ENCODE measurements around the gene SORT1. TPM values are rescaled to one million over a fixed set of nuclear protein-coding genes. Genes with fewer than 3 reads are reported as not detected.

The SORT1 gene
- total RNA-seq, 1 experiment from 2014 or later = 41.1 TPM

GRCh38 chr1:109392788-109393616 lies 4.7 kb downstream of the SORT1 start:
- H3K36me3 ChIP-seq = no peaks in the 10 kb centered on the region
- H3K27ac ChIP-seq = peak overlapping the region; percentile 81
- no peaks in the 10 kb centered on the region for H3K9me3 ChIP-seq (replicated peaks)
- H3K4me1 ChIP-seq = peaks cover 31% of the 10 kb centered on the region
- peak; percentile 73 to 77 for DNase-seq
- H3K4me3 ChIP-seq = peak overlapping the region; percentile 35
- no peaks in the 10 kb centered on the region for H3K27me3 ChIP-seq

- Histone ChIP-seq H3K4me1 (peaks cover 31% of the 10 kb centered on the region), H3K9me3 (replicated peaks) (no peaks in the 10 kb centered on the region), H3K27ac (peak overlapping the region; percentile 81), H3K36me3 (no peaks in the 10 kb centered on the region), H3K27me3 (no peaks in the 10 kb centered on the region), H3K4me3 (peak overlapping the region; percentile 35; the same call in 1 of the 2 replicates)
- DNase-seq = no peak
These were observed 5.5 kb downstream of the SORT1 start for GRCh38 chr1:109392037-109392787.

GRCh38 chr1:109391626-109392025 lies 6.1 kb downstream of the SORT1 start:
- no peaks in the 10 kb centered on the region for H3K27me3 ChIP-seq
- H3K4me1 ChIP-seq = peaks cover 31% of the 10 kb centered on the region
- DNase-seq = no peak
- no peak overlapping the region for H3K27ac ChIP-seq
- H3K9me3 ChIP-seq (replicated peaks) = no peaks in the 10 kb centered on the region
- H3K4me3 ChIP-seq = no peak overlapping the region
- no peaks in the 10 kb centered on the region for H3K36me3 ChIP-seq

- Histone ChIP-seq H3K9me3 (replicated peaks) (no peaks in the 10 kb centered on the region), H3K4me1 (peaks cover 26% of the 10 kb centered on the region), H3K27ac (no peak overlapping the region), H3K36me3 (no peaks in the 10 kb centered on the region), H3K27me3 (no peaks in the 10 kb centered on the region), H3K4me3 (no peak overlapping the region)
- DNase-seq = no peak
These were observed 6.6 kb downstream of the SORT1 start for GRCh38 chr1:109391157-109391556.

- Histone ChIP-seq H3K27me3 (no peaks in the 10 kb centered on the region), H3K4me3 (no peak overlapping the region), H3K9me3 (replicated peaks) (0 out of 2 replicates have a peak, but pooled peaks cover 3% of the 10 kb centered on the region), H3K27ac (no peak overlapping the region), H3K4me1 (peaks cover 21% of the 10 kb centered on the region), H3K36me3 (no peaks in the 10 kb centered on the region)
- no peak for DNase-seq
These were observed 7.9 kb downstream of the SORT1 start for GRCh38 chr1:109389638-109390341.

GRCh38 chr1:109388884-109389637 lies 8.7 kb downstream of the SORT1 start:
- Histone ChIP-seq H3K27ac (no peak overlapping the region), H3K4me3 (no peak overlapping the region), H3K4me1 (peaks cover 16% of the 10 kb centered on the region), H3K36me3 (no peaks in the 10 kb centered on the region), H3K27me3 (no peaks in the 10 kb centered on the region), H3K9me3 (replicated peaks) (0 out of 2 replicates have a peak, but pooled peaks cover 3% of the 10 kb centered on the region)
- no peak for DNase-seq

GRCh38 chr1:109388208-109388711 lies 9.5 kb downstream of the SORT1 start:
- DNase-seq = no peak
- no peaks in the 10 kb centered on the region for H3K27me3 ChIP-seq
- H3K36me3 ChIP-seq = no peaks in the 10 kb centered on the region
- H3K4me3 ChIP-seq = no peak overlapping the region
- H3K9me3 ChIP-seq (replicated peaks) = 0 out of 2 replicates have a peak, but pooled peaks cover 3% of the 10 kb centered on the region
- peaks cover 9% of the 10 kb centered on the region for H3K4me1 ChIP-seq
- no peak overlapping the region for H3K27ac ChIP-seq

GRCh38 chr1:109386054-109386717 lies 11.5 kb downstream of the SORT1 start:
- no peak overlapping the region for H3K4me3 ChIP-seq
- H3K4me1 ChIP-seq = peaks cover 3% of the 10 kb centered on the region; the same call in 1 of the 2 replicates
- no peak for DNase-seq
- H3K27ac ChIP-seq = no peak overlapping the region
- no peaks in the 10 kb centered on the region for H3K36me3 ChIP-seq
- 0 out of 2 replicates have a peak, but pooled peaks cover 3% of the 10 kb centered on the region for H3K9me3 ChIP-seq (replicated peaks)
- no peaks in the 10 kb centered on the region for H3K27me3 ChIP-seq

- Histone ChIP-seq H3K36me3 (no peaks in the 10 kb centered on the region), H3K27me3 (no peaks in the 10 kb centered on the region), H3K4me1 (peaks cover 3% of the 10 kb centered on the region; the same call in 1 of the 2 replicates), H3K9me3 (replicated peaks) (0 out of 2 replicates have a peak, but pooled peaks cover 3% of the 10 kb centered on the region), H3K27ac (no peak overlapping the region), H3K4me3 (no peak overlapping the region)
- DNase-seq = no peak
These were observed 12.3 kb downstream of the SORT1 start for GRCh38 chr1:109385417-109385816.

GRCh38 chr1:109383854-109384253 lies 13.9 kb downstream of the SORT1 start:
- no peaks in the 10 kb centered on the region for H3K36me3 ChIP-seq
- H3K4me3 ChIP-seq = no peak overlapping the region
- no peak for DNase-seq
- no peaks in the 10 kb centered on the region for H3K27me3 ChIP-seq
- H3K4me1 ChIP-seq = peaks cover 3% of the 10 kb centered on the region; the same call in 1 of the 2 replicates
- H3K27ac ChIP-seq = no peak overlapping the region
- H3K9me3 ChIP-seq (replicated peaks) = 0 out of 2 replicates have a peak, but pooled peaks cover 3% of the 10 kb centered on the region

GRCh38 chr1:109383087-109383779 lies 14.5 kb downstream of the SORT1 start:
- Histone ChIP-seq H3K36me3 (no peaks in the 10 kb centered on the region), H3K9me3 (replicated peaks) (0 out of 2 replicates have a peak, but pooled peaks cover 3% of the 10 kb centered on the region), H3K4me1 (peaks cover 3% of the 10 kb centered on the region; the same call in 1 of the 2 replicates), H3K4me3 (no peak overlapping the region), H3K27me3 (no peaks in the 10 kb centered on the region), H3K27ac (no peak overlapping the region)
- no peak for DNase-seq

- Histone ChIP-seq H3K27ac (no peak overlapping the region), H3K4me3 (no peak overlapping the region), H3K36me3 (no peaks in the 10 kb centered on the region), H3K27me3 (no peaks in the 10 kb centered on the region), H3K4me1 (peaks cover 3% of the 10 kb centered on the region; the same call in 1 of the 2 replicates), H3K9me3 (replicated peaks) (0 out of 2 replicates have a peak, but pooled peaks cover 3% of the 10 kb centered on the region)
- DNase-seq = no peak
These were observed 16.1 kb downstream of the SORT1 start for GRCh38 chr1:109381573-109381972.

- Histone ChIP-seq H3K4me3 (no peak overlapping the region), H3K4me1 (peaks cover 3% of the 10 kb centered on the region; the same call in 1 of the 2 replicates), H3K36me3 (no peaks in the 10 kb centered on the region)
These were observed 17.8 kb downstream of the SORT1 start for GRCh38 chr1:109379907-109380306.

More at GRCh38 chr1:109379907-109380306, 17.8 kb downstream of the SORT1 start:
- Histone ChIP-seq H3K27ac (no peak overlapping the region), H3K9me3 (replicated peaks) (0 out of 2 replicates have a peak, but pooled peaks cover 3% of the 10 kb centered on the region), H3K27me3 (no peaks in the 10 kb centered on the region)
- no peak for DNase-seq

All from SJCRH30 (cell line).